Karpas-422 (cell line): Measurements from ENCODE around the gene TRDN. TPM values are rescaled to one million over a fixed set of nuclear protein-coding genes. Genes with fewer than 3 reads are reported as not detected.
A peak's percentile ranks its signal among the peaks of the same experiment; 100 is the strongest.

ENCODE experiments used
- DNase-seq: peaks from one replicate; pipeline ENCODE4 v3.0.0-alpha.2; 2015
- H2AFZ ChIP-seq: fragments of 200-600 bp; sonication (generic); 2 replicates; pipeline ENCODE4 v1.6.1; 2014; ENCODE audit warnings: antibody characterized with exemption, low read length, mixed read lengths
- H3K27ac ChIP-seq: fragments of 200-600 bp; sonication (generic); 2 replicates; pipeline ENCODE4 v1.5.1; 2014; ENCODE audit warnings: mild to moderate bottlenecking, low read length, moderate library complexity
- H3K27me3 ChIP-seq: fragments of 200-600 bp; sonication (generic); 2 replicates; pipeline ENCODE4 v1.6.1; 2014; ENCODE audit warnings: low read length, mixed read lengths
- H3K36me3 ChIP-seq: fragments of 200-600 bp; sonication (generic); 2 replicates; pipeline ENCODE4 v1.6.1; 2014; ENCODE audit warnings: low read length, mixed read lengths; ENCODE audit not compliant: insufficient read depth
- H3K4me1 ChIP-seq: fragments of 200-600 bp; sonication (generic); 2 replicates; pipeline ENCODE4 v1.6.1; 2014; ENCODE audit warnings: mild to moderate bottlenecking, low read length, mixed read lengths
- H3K4me2 ChIP-seq: fragments of 200-600 bp; sonication (generic); 2 replicates; pipeline ENCODE4 v1.6.1; 2014; ENCODE audit warnings: low read length, low read depth, mild to moderate bottlenecking; ENCODE audit not compliant: poor library complexity, severe bottlenecking
- H3K4me3 ChIP-seq: fragments of 200-600 bp; sonication (generic); 2 replicates; pipeline ENCODE4 v1.5.1; 2014; ENCODE audit warnings: mild to moderate bottlenecking, antibody characterized with exemption, low read length, mixed read lengths
- H3K79me2 ChIP-seq: fragments of 200-600 bp; sonication (generic); 2 replicates; pipeline ENCODE4 v1.6.1; 2014; ENCODE audit warnings: mild to moderate bottlenecking, low read length, mixed read lengths
- H3K9ac ChIP-seq: fragments of 200-600 bp; sonication (generic); 2 replicates; pipeline ENCODE4 v1.6.0; 2014; ENCODE audit warnings: low read length
- H3K9me2 ChIP-seq: fragments of 200-600 bp; sonication (generic), shearing (Covaris generic); replicated peaks from 2 replicates; pipeline ENCODE4 v1.6.0; 2014; ENCODE audit warnings: mild to moderate bottlenecking, low read length, moderate library complexity; ENCODE audit not compliant: insufficient read depth
- H3K9me3 ChIP-seq: fragments of 300-700, 200-600 bp; sonication (generic); 2 replicates; pipeline ENCODE4 v1.6.1; 2014; ENCODE audit warnings: low read length, mixed read lengths
- H4K20me1 ChIP-seq: fragments of 200-600 bp; sonication (generic); 2 replicates; pipeline ENCODE4 v1.6.1; 2014; ENCODE audit warnings: mild to moderate bottlenecking, antibody characterized with exemption, low read length, low read depth; ENCODE audit not compliant: insufficient read depth
- total RNA-seq: library from RNA; depleted of rRNA; stranded (reverse); fragments of >200 nt; shearing (Covaris generic); gene quantifications from 2 replicates; pipeline ENCODE4 v1.2.3, GENCODE V29; 2014; ENCODE audit warnings: low replicate concordance

The TRDN gene
- total RNA-seq, 1 experiment from 2014 or later: not detected

DNA sequence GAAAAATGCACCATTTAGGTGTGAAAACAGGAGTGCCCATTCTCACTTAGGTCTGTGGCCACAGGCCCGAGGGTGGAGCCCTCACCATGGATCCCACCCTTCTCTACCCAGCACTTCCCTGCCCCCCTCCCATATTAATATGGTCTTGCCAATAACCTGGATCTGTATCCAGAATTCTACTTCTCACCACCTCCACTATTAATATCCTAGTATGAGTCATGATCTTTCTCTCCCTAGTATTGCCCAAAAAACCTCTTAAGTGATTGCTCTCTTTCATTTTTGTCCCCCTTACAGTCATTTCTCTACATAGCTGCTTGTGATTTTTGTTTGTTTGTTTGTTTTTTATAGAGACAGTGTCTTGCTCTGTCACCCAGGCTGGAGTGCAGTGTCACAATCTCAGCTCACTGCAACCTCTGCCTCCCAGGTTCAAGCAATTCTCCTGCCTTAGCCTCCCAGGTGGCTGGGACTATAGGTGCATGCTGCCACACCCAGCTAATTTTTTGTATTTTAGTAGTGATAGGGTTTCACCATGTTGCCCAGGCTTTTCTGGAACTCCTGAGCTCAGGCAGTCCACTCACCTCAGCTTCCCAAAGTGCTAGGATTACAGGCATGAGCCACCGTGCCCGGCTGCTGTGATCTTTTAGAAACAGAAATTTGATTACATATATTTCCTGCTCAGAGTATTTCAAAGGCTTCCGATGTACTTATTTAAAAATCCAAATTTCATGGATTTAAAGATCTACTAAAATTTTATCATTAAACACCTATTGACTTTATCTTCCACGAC is 24.5 kb upstream of the TRDN start:
- H3K4me1 ChIP-seq: no peaks in the 10 kb centered on the region
- H3K27me3 ChIP-seq: no peaks in the 10 kb centered on the region
- H3K36me3 ChIP-seq: no peaks in the 10 kb centered on the region
- H3K9me2 ChIP-seq: no peaks in the 10 kb centered on the region; the same call in 1 of the 2 replicates
- no peak overlapping the region for H2AFZ ChIP-seq
- no peak for DNase-seq
- H3K9ac ChIP-seq: no peak overlapping the region
- H3K4me2 ChIP-seq: no peak overlapping the region
- H4K20me1 ChIP-seq: no peaks in the 10 kb centered on the region
- H3K4me3 ChIP-seq: no peak overlapping the region
- no peak overlapping the region for H3K27ac ChIP-seq
- H3K9me3 ChIP-seq: no peaks in the 10 kb centered on the region
- no peaks in the 10 kb centered on the region for H3K79me2 ChIP-seq

DNA sequence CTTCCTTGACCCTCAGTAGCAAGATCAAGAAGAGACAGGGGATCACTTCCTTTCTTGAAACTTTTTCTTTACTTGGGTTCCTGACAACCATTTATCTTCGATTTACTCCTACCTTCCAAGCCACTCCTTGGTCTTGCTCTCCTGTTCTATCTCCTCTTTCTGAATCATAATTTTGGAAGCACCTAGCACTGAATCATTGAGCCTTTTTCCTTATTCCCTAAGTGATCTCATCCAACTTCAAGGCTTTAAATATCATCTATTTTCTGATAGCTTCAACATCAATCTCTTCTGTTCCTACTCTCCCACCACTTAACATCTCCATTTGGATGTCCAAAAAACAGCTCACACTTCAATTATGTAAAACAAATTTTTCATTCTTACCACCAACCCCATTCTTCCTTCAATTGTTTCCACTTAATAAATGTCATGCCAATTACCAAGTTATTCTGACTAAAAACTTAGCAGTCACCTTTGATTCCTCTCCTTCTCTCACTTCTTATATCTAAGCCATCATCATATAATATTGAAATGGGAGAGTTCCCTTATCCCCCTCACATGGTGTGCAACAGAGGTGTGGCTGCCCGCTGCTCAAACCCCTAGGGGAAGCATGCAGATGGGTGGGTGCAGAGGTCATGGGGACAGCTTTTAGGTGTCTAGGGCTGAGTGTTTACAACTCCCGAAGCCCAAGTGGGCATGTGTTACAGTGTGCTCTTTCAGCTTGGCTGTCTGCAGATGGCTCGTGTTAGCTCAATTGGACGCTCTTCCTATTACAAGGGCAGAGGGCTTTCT is 23.4 kb upstream of the TRDN start:
- Histone ChIP-seq H2AFZ (no peak overlapping the region), H3K79me2 (no peaks in the 10 kb centered on the region), H3K4me1 (peaks cover 7% of the 10 kb centered on the region; the same call in 1 of the 2 replicates), H4K20me1 (no peaks in the 10 kb centered on the region), H3K9me2 (no peaks in the 10 kb centered on the region; the same call in 1 of the 2 replicates), H3K9me3 (no peaks in the 10 kb centered on the region), H3K27ac (no peak overlapping the region), H3K4me2 (no peak overlapping the region), H3K9ac (no peak overlapping the region), H3K4me3 (no peak overlapping the region), H3K27me3 (no peaks in the 10 kb centered on the region), H3K36me3 (no peaks in the 10 kb centered on the region)
- no peak for DNase-seq

DNA sequence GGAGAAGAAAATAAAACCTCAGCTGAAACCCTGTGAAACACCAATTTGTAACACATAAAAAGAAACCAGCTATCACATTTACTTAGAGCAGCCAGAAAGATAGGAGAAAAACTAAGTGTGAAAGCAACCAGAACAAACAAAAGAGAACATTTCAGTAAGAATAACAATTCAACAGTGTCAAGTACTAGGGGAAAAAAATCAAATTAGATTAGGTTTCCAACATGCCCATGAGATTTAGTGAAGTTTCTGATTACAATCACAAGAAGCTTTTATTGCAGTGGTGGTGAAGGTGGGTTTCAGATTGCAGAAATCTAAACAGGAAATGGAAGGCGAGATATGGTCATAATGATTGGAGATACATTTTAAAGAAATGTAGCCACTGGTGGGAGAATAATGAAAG is 22.1 kb upstream of the TRDN start:
- no peak overlapping the region for H2AFZ ChIP-seq
- H3K4me2 ChIP-seq: no peak overlapping the region
- H3K9me3 ChIP-seq: no peaks in the 10 kb centered on the region
- H3K79me2 ChIP-seq: no peaks in the 10 kb centered on the region
- H3K9me2 ChIP-seq: no peaks in the 10 kb centered on the region; the same call in 1 of the 2 replicates
- no peaks in the 10 kb centered on the region for H4K20me1 ChIP-seq
- no peak for DNase-seq
- no peak overlapping the region for H3K27ac ChIP-seq
- no peak overlapping the region for H3K9ac ChIP-seq
- no peaks in the 10 kb centered on the region for H3K36me3 ChIP-seq
- no peaks in the 10 kb centered on the region for H3K27me3 ChIP-seq
- no peak overlapping the region for H3K4me3 ChIP-seq
- peaks cover 9% of the 10 kb centered on the region; the same call in 1 of the 2 replicates for H3K4me1 ChIP-seq

DNA sequence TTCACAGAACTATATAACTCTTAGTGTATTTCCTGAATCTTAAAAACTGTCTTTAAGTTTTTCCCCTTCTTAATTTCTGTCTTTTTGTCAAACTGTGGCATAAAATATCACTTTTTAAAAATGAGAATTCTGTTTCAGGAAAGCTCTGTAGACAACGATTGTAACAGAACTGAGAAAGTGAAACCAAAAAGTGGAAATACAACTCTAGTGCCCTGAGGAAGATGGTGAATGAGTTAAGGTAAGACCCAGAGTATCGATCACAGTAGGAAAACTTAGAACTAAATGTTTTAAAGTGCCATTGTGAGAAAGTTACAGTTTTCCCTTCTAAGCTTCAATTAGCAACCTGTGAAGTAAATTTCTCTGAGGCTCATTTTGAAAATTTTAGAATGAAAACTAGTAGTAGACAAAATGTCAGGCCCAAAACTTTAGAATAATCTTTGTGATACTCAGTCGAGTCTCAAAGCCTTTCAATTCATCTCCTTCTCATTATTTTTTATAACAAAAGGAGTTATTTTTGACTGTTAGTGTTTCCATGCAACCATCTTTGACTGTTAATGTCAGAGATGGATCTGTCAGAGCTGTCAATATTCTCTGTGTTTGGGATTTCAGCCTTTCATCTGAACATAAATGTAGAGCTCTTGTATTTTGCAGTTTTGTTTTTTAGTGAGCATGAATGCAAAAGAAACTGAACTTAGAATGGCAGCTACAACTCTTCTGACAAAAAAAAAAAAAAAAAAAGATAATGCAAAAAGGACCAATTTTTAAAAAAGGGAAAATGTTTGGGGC is 19.0 kb upstream of the TRDN start:
- no peaks in the 10 kb centered on the region for H4K20me1 ChIP-seq
- DNase-seq: peak; percentile 62
- H2AFZ ChIP-seq: peak overlapping the region; percentile 87
- peak overlapping the region; percentile 73 for H3K4me2 ChIP-seq
- 0 out of 2 replicates have a peak, but pooled peaks cover 3% of the 10 kb centered on the region for H3K9me3 ChIP-seq
- H3K4me1 ChIP-seq: peaks cover 9% of the 10 kb centered on the region; the same call in 1 of the 2 replicates
- no peaks in the 10 kb centered on the region for H3K79me2 ChIP-seq
- H3K27ac ChIP-seq: no peak overlapping the region
- peak overlapping the region; percentile 56 for H3K4me3 ChIP-seq
- peak overlapping the region; percentile 43 for H3K9ac ChIP-seq
- no peaks in the 10 kb centered on the region for H3K27me3 ChIP-seq
- no peaks in the 10 kb centered on the region for H3K36me3 ChIP-seq
- H3K9me2 ChIP-seq: no peaks in the 10 kb centered on the region; the same call in 1 of the 2 replicates

DNA sequence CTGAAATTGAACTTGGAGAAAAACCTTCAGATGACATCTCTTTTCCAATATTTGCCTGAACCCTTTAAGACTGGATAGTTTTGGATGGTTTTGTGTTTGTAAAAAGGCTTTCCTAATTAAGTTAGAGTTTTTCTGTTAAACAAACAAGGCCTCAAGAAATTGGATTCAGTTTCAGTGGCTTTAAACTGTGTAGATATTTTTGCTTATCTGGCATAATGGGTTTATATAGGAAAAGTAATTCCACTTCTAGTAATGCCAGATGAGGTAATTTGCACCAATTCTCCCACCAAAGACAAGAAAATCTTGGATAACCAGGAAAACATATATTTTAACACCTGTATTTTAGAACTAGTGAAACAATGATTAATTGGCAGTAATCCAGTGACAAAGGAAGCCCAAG is 12.0 kb upstream of the TRDN start:
- H3K79me2 ChIP-seq: no peaks in the 10 kb centered on the region
- no peak for DNase-seq

DNA sequence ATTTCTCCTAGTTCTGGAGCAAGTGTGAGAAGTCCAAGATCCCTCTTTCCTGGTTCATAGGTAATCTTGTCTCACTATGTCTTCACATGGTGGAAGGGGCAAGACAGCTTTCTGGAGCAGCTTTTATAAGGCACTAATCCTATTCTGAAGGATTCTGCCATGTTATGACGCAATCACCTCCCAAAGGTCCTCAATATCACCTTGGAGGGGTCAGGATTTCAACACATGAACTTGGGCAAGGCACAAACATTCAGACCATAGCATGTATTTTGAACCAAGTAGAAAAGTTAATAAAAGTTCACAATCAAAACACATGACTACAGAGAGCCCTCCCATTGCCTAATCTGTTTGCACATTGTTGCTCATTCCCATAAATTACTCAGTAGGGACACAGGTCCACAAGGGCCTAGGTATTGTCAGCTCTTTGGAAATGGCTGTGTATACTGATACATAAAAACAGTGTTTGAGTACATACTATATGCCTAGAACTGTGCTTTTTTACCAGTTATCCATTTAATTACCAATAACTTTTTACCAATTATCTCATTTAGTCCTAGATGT is 11.3 kb upstream of the TRDN start:
- H3K4me3 ChIP-seq: no peak overlapping the region
- no peaks in the 10 kb centered on the region for H3K27me3 ChIP-seq
- DNase-seq: no peak
- no peak overlapping the region for H2AFZ ChIP-seq
- H3K4me2 ChIP-seq: no peak overlapping the region
- H3K9ac ChIP-seq: no peak overlapping the region
- no peaks in the 10 kb centered on the region for H4K20me1 ChIP-seq
- H3K36me3 ChIP-seq: no peaks in the 10 kb centered on the region
- no peak overlapping the region for H3K27ac ChIP-seq
- H3K79me2 ChIP-seq: no peaks in the 10 kb centered on the region
- H3K9me2 ChIP-seq: no peaks in the 10 kb centered on the region; the same call in 1 of the 2 replicates
- H3K4me1 ChIP-seq: no peaks in the 10 kb centered on the region
- H3K9me3 ChIP-seq: peaks cover 3% of the 10 kb centered on the region; the same call in 1 of the 2 replicates

More for the DNA sequence above, 12.0 kb upstream of the TRDN start:
- H3K36me3 ChIP-seq: no peaks in the 10 kb centered on the region
- no peaks in the 10 kb centered on the region for H4K20me1 ChIP-seq
- H3K4me2 ChIP-seq: no peak overlapping the region
- no peak overlapping the region for H3K9ac ChIP-seq
- no peaks in the 10 kb centered on the region for H3K27me3 ChIP-seq
- H3K4me3 ChIP-seq: no peak overlapping the region
- no peak overlapping the region for H3K27ac ChIP-seq
- 0 out of 2 replicates have a peak, but pooled peaks cover 3% of the 10 kb centered on the region for H3K9me3 ChIP-seq
- H3K4me1 ChIP-seq: no peaks in the 10 kb centered on the region
- H2AFZ ChIP-seq: no peak overlapping the region
- no peaks in the 10 kb centered on the region; the same call in 1 of the 2 replicates for H3K9me2 ChIP-seq

DNA sequence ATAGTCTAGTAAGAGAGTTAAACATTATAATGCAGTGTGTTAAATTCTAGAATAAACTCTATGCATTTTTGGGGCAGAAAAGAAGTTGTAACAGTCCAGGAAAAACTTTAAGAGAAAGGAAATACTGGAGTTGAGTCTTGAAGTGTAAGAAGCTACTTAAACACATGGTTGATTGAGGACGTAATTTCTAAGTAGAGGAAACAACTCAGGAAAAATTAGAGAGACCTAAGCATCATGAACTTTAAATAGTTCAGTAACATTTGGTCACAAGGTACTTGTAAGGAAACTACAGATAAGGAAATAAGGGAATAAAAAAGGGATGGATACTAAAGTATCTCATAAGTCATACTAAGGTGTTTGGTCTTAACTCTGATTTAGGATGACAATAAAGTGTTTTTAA is 4.7 kb upstream of the TRDN start:
- Histone ChIP-seq H3K4me2 (no peak overlapping the region), H3K79me2 (no peaks in the 10 kb centered on the region), H3K4me3 (no peak overlapping the region), H3K4me1 (no peaks in the 10 kb centered on the region), H3K27me3 (no peaks in the 10 kb centered on the region), H3K9ac (no peak overlapping the region), H3K27ac (no peak overlapping the region), H2AFZ (no peak overlapping the region), H3K9me2 (no peaks in the 10 kb centered on the region), H3K36me3 (no peaks in the 10 kb centered on the region), H3K9me3 (peaks cover 2% of the 10 kb centered on the region; the same call in 1 of the 2 replicates), H4K20me1 (no peaks in the 10 kb centered on the region)
- DNase-seq: no peak
